ENCODE data around the gene ALG9. TPM values are rescaled to one million over a fixed set of nuclear protein-coding genes. Genes with fewer than 3 reads are reported as not detected.

ALG9 gene
- total RNA-seq, 1 experiment from 2014 or later: 23.7 TPM

- Histone ChIP-seq H3K4me1 (ENCODE audit: control insufficient read depth in 1 of 2, insufficient read depth in 2 of 2, low read length in 2 of 2) (no peaks in the 10 kb centered on the region), H3K79me2 (ENCODE audit: insufficient read depth, low read length) (no peaks in the 10 kb centered on the region), H3K4me2 (ENCODE audit: low read length) (no peak overlapping the region), H3K4me3 (replicated peaks in 1 of 2; ENCODE audit: low read depth in 1 of 2, low read length in 2 of 2) (no peak overlapping the region), H2AFZ (ENCODE audit: low read depth, low read length, poor library complexity, severe bottlenecking) (no peak overlapping the region), H3K9me2 (ENCODE audit: insufficient read depth) (no peaks in the 10 kb centered on the region), H3K9me3 (ENCODE audit: control insufficient read depth in 1 of 2, insufficient read depth in 1 of 2, low read depth in 1 of 2, low read length in 2 of 2) (no peaks in the 10 kb centered on the region), H4K20me1 (ENCODE audit: insufficient read depth) (no peaks in the 10 kb centered on the region), H3K36me3 (ENCODE audit: control insufficient read depth in 1 of 2, insufficient read depth in 2 of 2, low read length in 2 of 2) (0 out of 4 replicates have a peak, but pooled peaks cover 0 to 3% of the 10 kb centered on the region in 2 experiments), H3K27me3 (ENCODE audit: insufficient read depth, low read length) (no peaks in the 10 kb centered on the region), H3K9ac (ENCODE audit: low read length) (no peak overlapping the region), H3K27ac (ENCODE audit: low read depth, low read length) (no peak overlapping the region)
- intact Hi-C loops (cut with micrococcal nuclease): no loop called here
- TF ChIP-seq JUND (IDR thresholded peaks at IDR 0.05): no peak
- TF ChIP-seq EGR1 (IDR thresholded peaks at IDR 0.05; ENCODE audit: low read depth): no peak
- no peak for TF ChIP-seq ZBTB33 (IDR thresholded peaks at IDR 0.05; ENCODE audit: extremely low read depth, insufficient replicate concordance, low read length)
- TF ChIP-seq TCF7L2 (IDR thresholded peaks at IDR 0.05; ENCODE audit: borderline replicate concordance, extremely low read depth, insufficient read depth, insufficient read length): no peak
- no peak for TF ChIP-seq SRF (IDR thresholded peaks at IDR 0.05; ENCODE audit: low read depth)
- TF ChIP-seq, protein P1, sequence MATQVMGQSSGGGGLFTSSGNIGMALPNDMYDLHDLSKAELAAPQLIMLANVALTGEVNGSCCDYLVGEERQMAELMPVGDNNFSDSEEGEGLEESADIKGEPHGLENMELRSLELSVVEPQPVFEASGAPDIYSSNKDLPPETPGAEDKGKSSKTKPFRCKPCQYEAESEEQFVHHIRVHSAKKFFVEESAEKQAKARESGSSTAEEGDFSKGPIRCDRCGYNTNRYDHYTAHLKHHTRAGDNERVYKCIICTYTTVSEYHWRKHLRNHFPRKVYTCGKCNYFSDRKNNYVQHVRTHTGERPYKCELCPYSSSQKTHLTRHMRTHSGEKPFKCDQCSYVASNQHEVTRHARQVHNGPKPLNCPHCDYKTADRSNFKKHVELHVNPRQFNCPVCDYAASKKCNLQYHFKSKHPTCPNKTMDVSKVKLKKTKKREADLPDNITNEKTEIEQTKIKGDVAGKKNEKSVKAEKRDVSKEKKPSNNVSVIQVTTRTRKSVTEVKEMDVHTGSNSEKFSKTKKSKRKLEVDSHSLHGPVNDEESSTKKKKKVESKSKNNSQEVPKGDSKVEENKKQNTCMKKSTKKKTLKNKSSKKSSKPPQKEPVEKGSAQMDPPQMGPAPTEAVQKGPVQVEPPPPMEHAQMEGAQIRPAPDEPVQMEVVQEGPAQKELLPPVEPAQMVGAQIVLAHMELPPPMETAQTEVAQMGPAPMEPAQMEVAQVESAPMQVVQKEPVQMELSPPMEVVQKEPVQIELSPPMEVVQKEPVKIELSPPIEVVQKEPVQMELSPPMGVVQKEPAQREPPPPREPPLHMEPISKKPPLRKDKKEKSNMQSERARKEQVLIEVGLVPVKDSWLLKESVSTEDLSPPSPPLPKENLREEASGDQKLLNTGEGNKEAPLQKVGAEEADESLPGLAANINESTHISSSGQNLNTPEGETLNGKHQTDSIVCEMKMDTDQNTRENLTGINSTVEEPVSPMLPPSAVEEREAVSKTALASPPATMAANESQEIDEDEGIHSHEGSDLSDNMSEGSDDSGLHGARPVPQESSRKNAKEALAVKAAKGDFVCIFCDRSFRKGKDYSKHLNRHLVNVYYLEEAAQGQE (IDR thresholded peaks at IDR 0.05; ENCODE audit: low read depth): no peak
- TF ChIP-seq POLR2AphosphoS5 (IDR thresholded peaks at IDR 0.05; ENCODE audit: low read depth, low read length): no peak
- no peak for TF ChIP-seq EZH2 (IDR thresholded peaks at IDR 0.05)
- no peak for TF ChIP-seq ELF1 (IDR thresholded peaks at IDR 0.05; ENCODE audit: borderline replicate concordance, low read depth)
- TF ChIP-seq POLR2A (IDR thresholded peaks at IDR 0.05; ENCODE audit: borderline replicate concordance, extremely low read depth, insufficient read depth, insufficient read length): no peak
- TF ChIP-seq, protein P2, sequence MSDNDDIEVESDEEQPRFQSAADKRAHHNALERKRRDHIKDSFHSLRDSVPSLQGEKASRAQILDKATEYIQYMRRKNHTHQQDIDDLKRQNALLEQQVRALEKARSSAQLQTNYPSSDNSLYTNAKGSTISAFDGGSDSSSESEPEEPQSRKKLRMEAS (IDR thresholded peaks at IDR 0.05): no peak
- no peak for TF ChIP-seq EZH2phosphoT487 (IDR thresholded peaks at IDR 0.05; ENCODE audit: borderline replicate concordance)
- no peak for TF ChIP-seq ZFX (IDR thresholded peaks at IDR 0.05)
- no peak for TF ChIP-seq RAD21 (IDR thresholded peaks at IDR 0.05; ENCODE audit: low read depth)
- no peak for TF ChIP-seq FOSL1 (IDR thresholded peaks at IDR 0.05; ENCODE audit: low read depth)
- no peak for ATAC-seq
- DNase-seq (ENCODE audit: low read depth, low spot score): no peak
- CTCF ChIA-PET: interaction anchor here (0.9 to 1.3 kb wide), 3 partner anchors 17 to 189 kb away, joined by 3 read pairs; no protein-coding TSS in a partner anchor
- no TSS peak for BruUV-seq (replicated peaks)
- RAD21 ChIA-PET (ENCODE audit: low non-redundant PET in 1 of 2, low total read pairs in 2 of 2, uncharacterized antibody in 2 of 2, unreplicated experiment in 2 of 2): interaction anchor here in 1 of 2 experiments (1.0 kb wide), 1 partner anchor 26 kb away, joined by 6 read pairs; the partner anchor contains the start of gene PPP2R1B
- POLR2A ChIA-PET: no interaction called here
Measured at GRCh38 chr11:111792955-111793500, 78.4 kb downstream of the ALG9 start.

Data from HCT116 (cell line).